OCI-LY1 (cell line): ENCODE results near the gene NR1H2.

Experiments used
- H2AFZ ChIP-seq: fragments of 200-600 bp; sonication (generic), shearing (Covaris generic); 2 replicates; pipeline ENCODE4 v1.6.0; 2014; ENCODE audit warnings: antibody characterized with exemption, mild to moderate bottlenecking, low read length
- H3F3A ChIP-seq: fragments of 200-600 bp; sonication (generic), shearing (Covaris generic); 2 replicates; pipeline ENCODE4 v1.6.0; 2014; ENCODE audit warnings: mild to moderate bottlenecking, antibody characterized with exemption, low read length, moderate library complexity; ENCODE audit not compliant: insufficient read depth
- H3K27ac ChIP-seq: fragments of 200-600 bp; sonication (generic); 2 replicates; pipeline ENCODE4 v1.5.1; 2014; ENCODE audit warnings: low read length, mixed run types, mild to moderate bottlenecking, low read depth; ENCODE audit not compliant: poor library complexity, severe bottlenecking
- H3K27me3 ChIP-seq: fragments of 200-600 bp; sonication (generic); 2 replicates; pipeline ENCODE4 v1.6.0; 2014; ENCODE audit warnings: antibody characterized with exemption, mild to moderate bottlenecking, low read length, moderate library complexity; ENCODE audit not compliant: insufficient read depth
- H3K36me3 ChIP-seq: fragments of 200-600 bp; sonication (generic); 2 replicates; pipeline ENCODE4 v1.6.1; 2014; ENCODE audit warnings: mild to moderate bottlenecking, antibody characterized with exemption, low read length, moderate library complexity, mixed read lengths; ENCODE audit not compliant: insufficient read depth
- H3K4me1 ChIP-seq: fragments of 200-600 bp; sonication (generic); 2 replicates; pipeline ENCODE4 v1.5.1; 2014; ENCODE audit warnings: mild to moderate bottlenecking, low read length, moderate library complexity; ENCODE audit not compliant: insufficient read depth, severe bottlenecking
- H3K4me2 ChIP-seq: fragments of 200-600 bp; sonication (generic), shearing (Covaris generic); 2 replicates; pipeline ENCODE4 v1.6.1; 2014; ENCODE audit warnings: low read length
- H3K4me3 ChIP-seq: fragments of 200-600 bp; sonication (generic); 2 replicates; pipeline ENCODE4 v1.5.1; 2014; ENCODE audit warnings: low read length, low read depth, mild to moderate bottlenecking, mixed read lengths; ENCODE audit not compliant: poor library complexity, severe bottlenecking
- H3K79me2 ChIP-seq: fragments of 200-600 bp; shearing (Covaris generic); 2 replicates; pipeline ENCODE4 v1.6.1; 2016; ENCODE audit warnings: mixed run types, low read length, mixed read lengths; ENCODE audit not compliant: insufficient read depth
- H3K9ac ChIP-seq: fragments of 200-600 bp; sonication (generic), shearing (Covaris generic); 2 replicates; pipeline ENCODE4 v1.6.1; 2014; ENCODE audit warnings: mild to moderate bottlenecking, low read length, mixed read lengths
- H3K9me2 ChIP-seq: fragments of 200-600 bp; sonication (generic), shearing (Covaris generic); 2 replicates; pipeline ENCODE4 v1.6.1; 2014; ENCODE audit warnings: low read depth, mild to moderate bottlenecking, low read length, mixed read lengths
- H3K9me3 ChIP-seq: fragments of 200-600 bp; shearing (Covaris generic); 2 replicates; pipeline ENCODE4 v1.6.1; 2014; ENCODE audit warnings: low read length, mixed read lengths
- H4K20me1 ChIP-seq: fragments of 200-600 bp; sonication (generic), shearing (Covaris generic); 2 replicates; pipeline ENCODE4 v1.6.0; 2016; ENCODE audit warnings: mild to moderate bottlenecking, low read length; ENCODE audit not compliant: insufficient read depth
- CTCF ChIP-seq: fragments of 200-600 bp; sonication (generic), shearing (Covaris generic); IDR thresholded peaks from 2 replicates; pipeline ENCODE4 v1.5.1; 2017; ENCODE audit warnings: mild to moderate bottlenecking, antibody characterized with exemption, low read length, moderate library complexity, mixed read lengths
- EZH2 ChIP-seq: fragments of 200-600 bp; sonication (generic), shearing (Covaris generic); IDR thresholded peaks from 2 replicates; pipeline ENCODE4 v1.8.0; 2017; ENCODE audit warnings: borderline replicate concordance, mixed run types, mild to moderate bottlenecking, antibody characterized with exemption, low read length, moderate library complexity, mixed read lengths

The NR1H2 gene

GRCh38 chr19:50376166-50377050 lies at the start of gene NR1H2:
Gene NR1H2 (plus strand): TSS chr19:50376457. CDS start chr19:50377606, 1,149 bp downstream.
- Histone ChIP-seq H3K9me2 (no peaks in the 10 kb centered on the region), H3K9me3 (no peaks in the 10 kb centered on the region), H3K36me3 (peaks cover 38% of the 10 kb centered on the region), H3K79me2 (no peaks in the 10 kb centered on the region), H4K20me1 (no peaks in the 10 kb centered on the region), H3K4me1 (peaks cover 5% of the 10 kb centered on the region), H2AFZ (no peak within 1 kb of the TSS), H3F3A (no peaks in the 10 kb centered on the region), H3K4me3 (peak within 1 kb of the TSS; percentile 89), H3K4me2 (peak within 1 kb of the TSS; percentile 72), H3K9ac (peak within 1 kb of the TSS; percentile 89), H3K27me3 (no peaks in the 10 kb centered on the region), H3K27ac (peak within 1 kb of the TSS; percentile 98)
- TF ChIP-seq EZH2, result no peak
- TF ChIP-seq CTCF, result no peak

- H4K20me1 ChIP-seq, result 0 out of 2 replicates have a peak, but pooled peaks cover 2% of the 10 kb centered on the region
- H3K27ac ChIP-seq, result no peak overlapping the region
- H3K36me3 ChIP-seq, result 0 out of 2 replicates have a peak, but pooled peaks cover 5% of the 10 kb centered on the region
- H3K4me2 ChIP-seq, result no peak overlapping the region; the same call in 1 of the 2 replicates
- peaks cover 14% of the 10 kb centered on the region for H3K27me3 ChIP-seq
- H3F3A ChIP-seq, result peaks cover 4% of the 10 kb centered on the region; the same call in 1 of the 2 replicates
- H3K4me1 ChIP-seq, result peaks cover 50% of the 10 kb centered on the region
- H3K4me3 ChIP-seq, result no peak overlapping the region
- H3K79me2 ChIP-seq, result no peaks in the 10 kb centered on the region
- TF ChIP-seq EZH2 (no peak), CTCF (no peak)
- H3K9me3 ChIP-seq, result no peaks in the 10 kb centered on the region
- H2AFZ ChIP-seq, result no peak overlapping the region
- H3K9ac ChIP-seq, result no peak overlapping the region
- no peaks in the 10 kb centered on the region for H3K9me2 ChIP-seq
Observed at GRCh38 chr19:50327013-50327412, 49.2 kb upstream of the NR1H2 start.

- Histone ChIP-seq H3K4me1 (peaks cover 57% of the 10 kb centered on the region), H3K27me3 (peaks cover 14% of the 10 kb centered on the region), H3K4me3 (no peak overlapping the region), H3K27ac (no peak overlapping the region), H3K79me2 (no peaks in the 10 kb centered on the region), H4K20me1 (0 out of 2 replicates have a peak, but pooled peaks cover 2% of the 10 kb centered on the region), H3K9ac (no peak overlapping the region), H3K36me3 (0 out of 2 replicates have a peak, but pooled peaks cover 5% of the 10 kb centered on the region), H3K4me2 (peak overlapping the region; percentile 37; the same call in 1 of the 2 replicates), H3K9me2 (no peaks in the 10 kb centered on the region), H3K9me3 (no peaks in the 10 kb centered on the region), H3F3A (peaks cover 4% of the 10 kb centered on the region; the same call in 1 of the 2 replicates), H2AFZ (no peak overlapping the region)
- TF ChIP-seq EZH2, result no peak
- no peak for TF ChIP-seq CTCF
Observed at GRCh38 chr19:50327461-50328223, 48.6 kb upstream of the NR1H2 start.
